ENCODE results near the gene GNLY.

DNA sequence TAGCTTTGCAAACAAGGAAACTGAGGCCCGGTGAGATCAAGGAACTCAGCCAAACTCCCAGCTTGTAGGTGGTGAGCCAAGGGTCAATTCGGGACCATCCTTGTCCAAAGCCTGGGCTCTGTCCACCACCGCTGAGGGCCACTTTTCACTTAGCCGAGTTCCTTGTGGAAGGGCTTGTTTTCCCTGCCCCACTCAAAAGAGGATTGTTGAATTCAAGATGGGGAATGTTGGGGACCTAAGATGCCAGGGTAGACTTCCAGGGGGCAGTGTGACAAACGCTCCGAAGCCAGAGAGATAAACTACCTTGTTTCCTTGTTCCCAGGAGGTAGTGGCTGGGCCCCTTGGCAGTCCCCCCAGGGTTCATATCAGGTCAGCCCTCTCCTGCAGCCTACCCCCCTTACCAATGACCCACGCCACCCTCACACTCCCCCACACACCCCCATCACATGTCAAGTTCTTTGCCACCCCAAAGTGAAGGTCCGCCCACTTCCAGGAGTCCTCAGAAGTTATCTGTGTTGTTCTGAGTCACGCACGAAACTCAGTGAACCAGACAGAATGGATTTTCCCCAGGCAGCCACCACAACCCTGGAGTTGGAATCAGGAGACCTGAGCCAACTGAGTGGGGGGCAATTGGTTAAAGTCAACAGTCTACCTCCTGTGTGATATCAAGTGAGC is 49.3 kb downstream of the GNLY start:
- TF ChIP-seq, protein P1, sequence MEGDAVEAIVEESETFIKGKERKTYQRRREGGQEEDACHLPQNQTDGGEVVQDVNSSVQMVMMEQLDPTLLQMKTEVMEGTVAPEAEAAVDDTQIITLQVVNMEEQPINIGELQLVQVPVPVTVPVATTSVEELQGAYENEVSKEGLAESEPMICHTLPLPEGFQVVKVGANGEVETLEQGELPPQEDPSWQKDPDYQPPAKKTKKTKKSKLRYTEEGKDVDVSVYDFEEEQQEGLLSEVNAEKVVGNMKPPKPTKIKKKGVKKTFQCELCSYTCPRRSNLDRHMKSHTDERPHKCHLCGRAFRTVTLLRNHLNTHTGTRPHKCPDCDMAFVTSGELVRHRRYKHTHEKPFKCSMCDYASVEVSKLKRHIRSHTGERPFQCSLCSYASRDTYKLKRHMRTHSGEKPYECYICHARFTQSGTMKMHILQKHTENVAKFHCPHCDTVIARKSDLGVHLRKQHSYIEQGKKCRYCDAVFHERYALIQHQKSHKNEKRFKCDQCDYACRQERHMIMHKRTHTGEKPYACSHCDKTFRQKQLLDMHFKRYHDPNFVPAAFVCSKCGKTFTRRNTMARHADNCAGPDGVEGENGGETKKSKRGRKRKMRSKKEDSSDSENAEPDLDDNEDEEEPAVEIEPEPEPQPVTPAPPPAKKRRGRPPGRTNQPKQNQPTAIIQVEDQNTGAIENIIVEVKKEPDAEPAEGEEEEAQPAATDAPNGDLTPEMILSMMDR (IDR thresholded peaks at IDR 0.05): no peak
- no peak for TF ChIP-seq EZH2 (IDR thresholded peaks at IDR 0.05)
